Stimulated activated CD4-positive, alpha-beta T cell treated with anti-CD3 and anti-CD28 coated beads, Interleukin-2, amount 100 ng/mL, for 24 hours (primary cell): ENCODE results near the gene SLC25A52.
"Not testable (repeated sequence)": the region's sequence is repeated elsewhere in the genome, so short reads cannot be mapped to it uniquely, and the experiment has no call there.

ENCODE experiments used
- DNase-seq, 2 donors: peaks; one replicate each; pipeline ENCODE4 v3.0.0-alpha.2; 2020

The SLC25A52 gene

DNA sequence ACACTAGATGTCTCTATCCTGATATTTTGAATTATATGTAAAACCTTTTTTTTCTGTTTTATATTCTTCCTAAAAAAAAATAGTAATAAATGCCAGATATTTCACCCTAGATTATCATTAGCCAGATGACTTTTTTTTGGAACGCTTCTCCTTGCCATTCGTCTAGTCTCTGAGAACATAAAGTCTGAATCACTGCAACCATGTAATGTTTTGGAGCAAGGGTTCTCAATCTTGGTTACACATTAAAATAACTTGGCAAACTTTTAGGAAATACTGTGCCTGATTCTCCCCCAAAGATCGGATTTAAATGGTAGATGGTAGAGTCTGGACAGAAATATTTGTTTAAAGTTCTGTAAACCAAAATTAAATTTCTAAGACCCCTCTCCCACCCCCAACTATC lies 21.0 kb downstream of the SLC25A52 start:
- no peak for DNase-seq

DNA sequence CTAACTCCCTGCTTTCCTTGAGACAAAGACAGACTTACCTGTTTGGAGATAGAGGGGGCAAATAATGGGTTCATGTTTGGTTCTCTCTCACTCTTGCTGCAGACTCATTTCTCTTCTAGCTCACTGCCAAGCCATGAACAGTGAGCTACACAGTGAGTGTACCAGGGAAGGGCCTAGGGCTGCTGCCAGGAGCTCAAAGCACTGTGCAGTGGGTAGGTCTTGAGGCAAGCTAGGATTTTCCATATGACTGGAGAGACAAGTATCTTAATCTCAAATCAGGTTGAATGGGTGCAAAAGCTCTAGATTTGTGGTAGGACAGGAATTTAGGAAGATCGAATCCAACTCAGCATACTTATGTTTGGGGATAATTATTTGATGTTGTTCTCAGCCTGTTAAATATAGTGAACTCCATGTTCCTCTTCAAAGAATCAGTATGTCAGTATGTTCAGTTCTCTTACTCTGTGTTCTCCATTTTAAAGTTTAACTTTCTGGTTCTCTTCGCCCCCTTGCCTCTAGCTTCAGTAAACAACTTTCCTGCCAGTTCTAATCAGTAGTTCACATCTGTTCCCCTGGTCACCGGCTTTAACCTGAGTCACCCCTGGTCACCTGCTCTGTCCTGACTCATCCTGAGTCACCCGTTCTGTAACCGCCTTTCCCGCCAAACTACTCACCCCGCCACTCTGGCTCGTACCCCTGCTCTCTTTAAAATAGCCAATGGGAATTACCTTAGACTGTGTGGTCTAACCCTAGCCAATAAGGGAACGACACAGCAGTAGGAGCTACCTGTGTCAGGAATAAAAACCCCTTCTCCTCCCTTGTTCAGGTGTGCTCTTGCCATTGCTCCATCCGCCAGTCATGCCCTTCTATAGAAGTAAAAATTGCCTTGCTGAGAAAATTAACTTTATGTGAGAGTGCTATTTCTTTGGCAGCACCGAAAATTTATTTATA lies 21.9 kb downstream of the SLC25A52 start:
- DNase-seq, result no peak

DNA sequence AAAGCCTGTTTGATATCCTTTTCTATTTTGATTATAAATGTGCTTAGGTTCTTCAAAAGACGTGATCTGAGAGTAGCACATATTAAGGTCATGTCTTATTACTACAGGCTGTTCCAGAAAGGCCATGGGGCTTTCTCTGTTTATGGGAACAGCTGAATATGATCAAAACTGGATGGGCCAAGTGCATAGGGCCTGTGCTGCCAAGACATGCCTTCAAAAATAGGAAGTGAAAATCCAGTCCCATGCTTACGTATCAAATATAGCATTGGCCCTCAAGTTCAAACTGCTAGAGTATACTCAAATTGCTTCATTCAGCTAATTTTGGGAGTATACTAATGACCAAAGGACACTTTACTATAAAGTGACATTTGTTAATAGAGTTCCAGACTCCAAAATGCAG lies 24.1 kb downstream of the SLC25A52 start:
- DNase-seq, result no peak

DNA sequence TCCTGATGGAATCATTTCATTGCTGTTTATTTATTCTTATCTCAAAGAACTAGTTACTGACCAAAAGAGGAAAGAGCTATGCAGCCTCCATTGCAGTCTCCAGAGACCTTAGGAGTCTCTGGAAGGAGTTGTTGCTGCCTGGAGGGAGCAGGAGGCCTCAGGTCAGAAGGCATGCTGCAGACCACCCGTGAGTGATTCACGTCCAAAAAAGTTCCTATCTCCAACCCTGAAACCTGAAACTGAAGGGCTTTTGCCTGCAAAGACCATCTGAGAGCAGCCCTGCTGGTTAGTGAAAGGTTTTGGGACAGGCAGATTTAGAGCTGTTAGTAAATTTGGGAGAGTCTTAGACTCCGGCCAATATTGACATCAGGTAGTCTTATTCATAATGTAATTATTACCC lies 29.1 kb downstream of the SLC25A52 start:
- no peak for DNase-seq

DNA sequence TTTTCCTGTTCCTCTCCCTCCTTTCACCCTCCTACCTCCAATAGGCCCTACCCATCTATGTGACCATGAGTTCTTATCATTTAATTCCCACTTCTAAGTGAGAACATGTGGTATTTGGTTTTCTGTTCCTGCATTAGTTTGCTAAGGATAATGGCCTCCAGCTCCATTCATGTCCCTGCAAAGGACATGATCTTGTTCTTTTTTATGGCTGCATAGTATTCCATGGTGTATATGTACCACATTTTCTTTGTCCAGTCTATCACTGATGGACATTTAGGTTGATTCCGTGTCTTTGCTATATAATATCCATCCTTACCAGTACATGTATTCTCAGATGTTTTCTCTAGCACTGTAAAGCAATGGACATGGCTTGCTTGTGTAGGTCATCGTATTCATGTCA lies 31.5 kb downstream of the SLC25A52 start:
- not testable (repeated sequence) for DNase-seq

DNA sequence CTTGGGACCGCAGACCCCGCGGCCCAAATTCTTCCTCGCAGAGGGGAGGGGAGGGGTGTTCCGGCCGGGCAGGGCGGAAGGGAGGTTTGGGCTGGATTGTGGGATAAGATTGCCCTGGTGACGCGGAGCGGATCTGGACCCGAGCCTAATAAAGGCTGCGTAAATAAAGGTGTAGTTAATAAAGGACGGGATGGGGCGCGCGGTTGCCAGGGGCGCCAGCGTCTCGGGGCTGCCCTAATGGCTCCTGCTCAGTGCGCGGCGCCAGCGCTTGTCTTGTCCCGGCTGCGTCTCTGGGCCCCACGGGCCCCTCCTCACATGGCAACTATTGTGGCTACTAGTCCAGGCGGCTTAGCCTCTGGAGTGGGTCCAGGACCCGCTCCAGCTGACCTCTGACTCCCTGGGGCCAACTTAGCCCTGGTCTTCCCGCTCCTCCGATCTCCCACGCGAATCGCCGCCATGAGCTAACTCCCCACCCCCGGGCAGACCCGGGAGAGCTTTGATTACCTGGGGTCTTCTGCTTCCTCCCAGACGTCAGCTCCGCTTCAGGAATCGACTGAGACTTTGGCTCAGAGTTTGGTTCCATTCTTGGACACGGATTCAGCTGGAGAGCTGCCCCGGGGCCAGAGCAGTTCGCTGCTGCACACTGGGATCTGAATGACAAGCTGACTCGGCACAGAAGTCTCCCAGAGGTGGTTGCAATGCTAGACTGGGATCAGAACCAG lies 36.5 kb downstream of the SLC25A52 start:
- peak in 1 of 2 donors; percentile 2 for DNase-seq

DNA sequence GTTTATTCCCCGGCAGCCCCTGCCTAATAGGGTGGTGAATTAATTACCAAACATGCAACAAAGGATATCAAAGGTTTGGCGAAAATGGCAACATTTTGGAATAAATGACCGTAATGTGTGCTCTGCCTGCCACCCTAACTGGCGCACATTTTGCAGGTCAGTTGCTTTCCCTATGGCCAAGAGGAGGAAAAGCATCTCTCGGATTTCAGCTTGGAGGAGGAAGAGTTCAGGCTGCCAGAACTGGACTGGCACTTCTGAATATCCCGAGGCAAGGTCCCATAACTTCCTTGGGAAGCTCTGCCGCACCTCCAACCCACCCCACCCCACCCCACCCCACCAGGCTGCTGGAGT lies 37.1 kb downstream of the SLC25A52 start:
- no peak for DNase-seq

DNA sequence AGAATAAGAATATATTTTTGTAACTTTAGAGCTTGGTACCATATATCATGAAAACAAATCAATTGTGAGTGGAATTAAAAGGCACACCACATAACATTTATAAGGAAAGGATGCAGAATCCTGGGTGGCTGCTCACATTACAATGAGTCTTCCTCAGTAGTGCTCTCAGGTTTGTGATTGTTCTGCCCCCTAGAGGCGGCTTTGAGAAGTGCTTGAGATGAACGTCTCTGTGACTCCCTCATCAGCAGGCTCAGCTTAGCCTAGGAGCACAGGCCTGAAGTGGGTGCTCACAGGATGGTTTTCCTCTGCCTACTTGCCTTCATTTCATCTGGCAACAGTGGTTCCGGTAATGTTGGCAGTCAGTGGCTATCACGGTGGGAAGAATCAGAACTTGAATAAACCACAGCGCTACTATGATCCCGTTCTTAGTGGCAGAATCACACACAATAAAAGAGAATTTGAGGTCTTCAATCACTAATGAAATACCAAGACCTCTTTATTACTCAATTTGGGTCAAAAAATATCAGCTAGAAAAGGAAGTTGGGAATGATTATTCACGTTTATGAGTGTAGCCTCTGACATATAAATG lies 38.2 kb downstream of the SLC25A52 start:
- peak; percentile 81 to 83 for DNase-seq

DNA sequence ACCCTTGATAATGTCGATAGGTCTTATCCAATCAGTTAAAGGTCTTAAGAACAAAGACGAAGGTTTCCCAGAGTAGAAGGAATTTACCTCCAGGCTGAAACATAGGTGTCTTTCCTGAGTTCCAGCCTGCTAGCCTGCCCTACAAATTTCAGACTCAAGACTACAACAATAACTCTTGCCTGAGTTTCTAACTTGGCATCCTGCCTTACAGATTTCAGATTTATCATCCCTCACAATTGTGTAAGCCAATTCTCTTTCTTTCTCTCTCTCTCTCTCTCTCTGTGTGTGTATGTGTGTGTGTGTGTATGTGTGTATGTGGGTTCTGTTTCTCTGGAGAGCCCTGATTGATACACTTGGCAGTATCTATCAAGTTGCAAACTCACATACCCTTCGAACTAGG lies 39.1 kb downstream of the SLC25A52 start:
- DNase-seq, result no peak

DNA sequence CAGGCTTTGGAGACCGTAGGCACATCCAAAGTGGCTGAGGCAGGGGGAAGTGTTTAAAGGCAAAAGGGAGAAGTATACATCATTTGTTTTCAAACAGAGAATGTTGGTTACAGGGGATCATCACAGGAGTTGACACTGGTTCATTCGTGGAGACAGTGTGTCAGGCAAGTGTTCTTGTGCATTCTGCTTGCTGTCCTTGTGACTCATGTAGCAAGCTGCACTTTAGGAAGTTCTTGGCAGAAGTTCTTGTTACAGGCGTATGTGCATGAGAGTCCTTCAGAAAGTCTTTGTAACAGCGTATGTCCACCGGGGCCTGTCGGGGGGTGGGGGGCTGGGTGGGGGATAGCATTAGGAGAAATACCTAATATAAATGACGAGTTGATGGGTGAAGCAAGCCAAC lies 39.8 kb downstream of the SLC25A52 start:
- no peak for DNase-seq

DNA sequence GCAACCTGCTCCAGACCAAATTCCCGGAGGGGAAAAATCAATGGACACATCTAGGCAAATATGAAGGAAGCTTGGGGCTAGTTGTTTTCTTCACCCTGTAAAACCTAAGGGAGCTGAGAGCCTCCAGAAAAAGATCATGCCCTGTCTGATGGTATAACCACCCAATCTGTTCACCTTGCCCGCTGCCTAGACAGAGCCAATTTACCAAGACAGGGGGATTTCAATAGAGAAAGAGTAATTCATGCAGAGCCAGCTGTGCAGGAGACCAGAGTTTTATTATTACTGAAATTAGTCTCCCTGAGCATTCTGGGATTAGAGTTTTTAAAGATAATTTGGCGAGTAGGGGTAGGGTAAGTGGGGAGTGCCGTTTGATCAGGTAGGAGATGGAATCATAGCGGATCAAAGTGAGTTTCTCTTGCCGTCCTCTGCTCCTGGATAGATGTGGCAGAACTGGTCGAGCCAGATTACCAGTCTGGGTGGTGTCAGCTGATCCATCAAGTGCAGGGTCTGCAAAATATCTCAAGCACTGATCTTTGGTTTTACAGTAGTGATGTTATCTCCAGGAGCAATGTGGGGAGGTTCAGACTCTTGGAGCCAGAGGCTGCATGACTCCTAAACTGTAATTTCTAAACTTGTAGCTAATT lies 41.2 kb downstream of the SLC25A52 start:
- no peak for DNase-seq

DNA sequence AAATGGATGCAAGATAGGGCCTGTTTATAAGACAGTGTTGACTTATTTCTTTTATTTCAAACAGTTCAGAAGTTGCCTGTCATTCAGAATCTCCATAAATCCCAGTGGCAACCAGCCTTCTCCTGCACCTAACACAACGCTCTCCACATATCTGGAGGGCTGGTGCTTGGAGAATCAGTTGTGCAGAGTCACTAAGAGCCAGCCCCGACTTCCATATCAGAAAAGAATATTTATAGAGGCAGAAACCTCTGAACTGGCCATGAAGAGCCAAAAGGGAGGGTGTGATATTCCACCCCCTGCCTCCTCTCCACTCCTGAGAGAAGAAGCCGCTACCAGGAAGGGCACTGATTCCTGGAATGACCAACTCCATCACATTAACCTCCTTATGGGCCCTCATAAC lies 42.3 kb downstream of the SLC25A52 start:
- DNase-seq, result no peak

DNA sequence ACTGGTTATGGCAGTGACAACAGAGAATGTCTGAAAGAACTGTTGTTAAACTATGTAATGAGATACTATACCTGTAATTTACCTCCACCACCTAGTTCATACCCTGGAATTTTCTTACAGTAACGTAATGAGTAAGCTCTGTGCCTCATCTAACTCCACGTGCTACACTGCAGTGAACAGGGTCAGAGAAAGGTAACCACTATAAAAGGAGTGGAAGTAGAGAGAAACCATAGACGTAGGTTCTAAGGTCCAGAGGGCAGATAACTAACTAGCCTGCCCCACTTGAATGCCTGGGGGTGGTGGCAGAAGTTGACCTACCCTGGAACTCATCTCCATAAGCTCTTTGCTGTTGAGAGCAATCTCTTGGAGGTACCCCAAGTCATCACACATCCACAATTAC lies 44.3 kb downstream of the SLC25A52 start:
- no peak for DNase-seq

DNA sequence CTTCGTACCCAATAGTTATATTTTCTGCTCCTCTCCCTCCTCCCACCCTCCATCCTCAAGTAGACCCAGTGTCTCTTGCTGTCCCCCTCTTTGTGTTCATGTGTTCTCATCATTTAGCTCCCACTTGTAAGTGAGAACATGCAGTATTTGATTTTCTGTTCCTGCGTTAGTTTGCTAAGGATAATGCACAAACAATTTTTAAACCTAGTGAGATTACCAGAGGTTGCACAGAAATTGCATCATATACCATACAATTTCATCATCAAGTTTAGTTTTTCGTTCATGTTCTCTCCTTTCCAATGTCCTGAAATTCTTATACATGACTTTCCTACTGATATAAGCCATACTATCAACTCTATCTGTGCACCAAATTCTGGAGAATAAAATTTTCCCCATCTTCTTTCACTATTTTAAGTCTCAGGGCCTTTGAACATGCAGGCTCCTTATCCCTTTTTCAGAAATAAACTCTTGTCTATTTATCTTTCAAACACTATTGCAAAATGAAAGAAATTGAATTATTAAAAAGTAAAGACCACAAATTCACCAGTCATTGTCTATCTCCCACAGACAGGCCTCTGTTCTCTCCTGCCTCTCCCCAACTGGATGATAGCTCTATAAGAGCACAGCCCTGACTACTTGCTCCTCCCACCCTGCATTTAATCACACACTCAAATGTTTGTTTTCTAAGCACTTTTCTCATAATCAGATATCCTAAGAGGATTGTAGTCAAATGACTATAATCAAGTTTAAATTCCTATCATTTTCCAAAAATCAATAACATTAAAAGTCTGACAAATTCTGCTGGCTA lies 49.1 kb downstream of the SLC25A52 start:
- DNase-seq, result no peak

DNA sequence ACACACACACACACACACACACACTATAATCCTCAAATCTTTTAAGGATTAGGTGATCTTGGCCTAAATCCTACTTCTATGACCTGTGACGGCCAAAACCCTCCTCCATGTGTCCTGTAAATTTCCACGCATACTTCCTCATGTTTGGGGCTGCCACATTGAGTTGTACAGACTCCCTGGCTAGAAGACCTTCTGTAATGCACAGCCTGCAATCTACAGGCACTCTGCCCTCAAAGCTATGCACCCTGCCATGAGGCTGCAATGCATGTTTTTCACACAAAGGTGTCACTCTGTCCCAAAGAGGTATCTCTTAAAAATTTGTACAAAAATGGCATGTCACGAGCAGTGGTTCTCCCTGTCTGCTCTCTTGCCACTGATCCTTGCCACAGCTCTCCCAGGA lies 49.9 kb downstream of the SLC25A52 start:
- no peak for DNase-seq
